Measurements from ENCODE around the gene SOD1.
"Not testable (repeated sequence)": the region's sequence is repeated elsewhere in the genome, so short reads cannot be mapped to it uniquely, and the experiment has no call there.

The SOD1 gene

GRCh38 chr21:31629972-31630711 is 29.4 kb upstream of the SOD1 start:
- H3K9me3 ChIP-seq (ENCODE audit: control insufficient read depth, low read length): no peaks in the 10 kb centered on the region

DNA sequence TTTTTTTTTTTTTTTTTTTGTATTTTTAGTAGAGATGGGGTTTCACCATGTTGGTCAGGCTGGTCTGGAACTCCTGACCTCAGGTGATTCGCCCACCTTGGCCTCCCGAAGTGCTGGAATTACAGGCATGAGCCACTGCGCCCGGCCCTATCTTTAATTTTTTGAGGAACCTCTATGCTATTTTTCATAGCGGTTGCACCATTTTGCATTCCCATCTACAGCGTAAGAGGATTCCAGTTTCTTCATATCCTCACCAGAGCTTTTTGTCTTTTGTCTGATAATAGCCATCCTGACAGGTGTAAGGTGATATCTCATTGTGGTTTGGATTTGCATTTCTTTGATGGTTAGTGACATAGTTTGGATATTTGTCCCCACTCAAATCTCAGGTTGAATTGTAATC is 27.6 kb upstream of the SOD1 start:
- H3K27ac ChIP-seq (ENCODE audit: low read depth, low read length, severe bottlenecking); H3K9me3 ChIP-seq (ENCODE audit: control insufficient read depth, low read length); H3K4me1 ChIP-seq (ENCODE audit: control insufficient read depth, insufficient read depth, low read length, poor library complexity, severe bottlenecking); H3K36me3 ChIP-seq (ENCODE audit: control insufficient read depth, insufficient read depth, low read length); H3K4me3 ChIP-seq (ENCODE audit: extremely low read depth, insufficient read depth, low read length, poor library complexity, severe bottlenecking): not testable (repeated sequence)
- 92 to 95% methylated on average over 5 to 6 of the region's 6 CpGs for WGBS, 2 experiments (ENCODE audit: insufficient coverage in 2 of 2)

More at GRCh38 chr21:31629972-31630711, 29.4 kb upstream of the SOD1 start:
- Histone ChIP-seq H3K27ac (ENCODE audit: low read depth, low read length, severe bottlenecking) (no peak overlapping the region), H3K36me3 (ENCODE audit: control insufficient read depth, insufficient read depth, low read length) (no peaks in the 10 kb centered on the region), H3K4me3 (ENCODE audit: extremely low read depth, insufficient read depth, low read length, poor library complexity, severe bottlenecking) (no peak overlapping the region), H3K4me1 (ENCODE audit: control insufficient read depth, insufficient read depth, low read length, poor library complexity, severe bottlenecking) (no peaks in the 10 kb centered on the region)
- 91 to 92% methylated on average over 7 to 8 of the region's 8 CpGs for WGBS, 2 experiments (ENCODE audit: insufficient coverage in 2 of 2)

GRCh38 chr21:31634993-31635392 is 24.5 kb upstream of the SOD1 start:
- no peaks in the 10 kb centered on the region for H3K36me3 ChIP-seq (ENCODE audit: control insufficient read depth, insufficient read depth, low read length)
- WGBS, 2 experiments (ENCODE audit: insufficient coverage in 2 of 2): 80 to 90% methylated on average over 2 of the region's 3 CpGs
- no peak overlapping the region for H3K27ac ChIP-seq (ENCODE audit: low read depth, low read length, severe bottlenecking)
- H3K4me1 ChIP-seq (ENCODE audit: control insufficient read depth, insufficient read depth, low read length, poor library complexity, severe bottlenecking): no peaks in the 10 kb centered on the region
- H3K4me3 ChIP-seq (ENCODE audit: extremely low read depth, insufficient read depth, low read length, poor library complexity, severe bottlenecking): no peak overlapping the region
- no peaks in the 10 kb centered on the region for H3K9me3 ChIP-seq (ENCODE audit: control insufficient read depth, low read length)

DNA sequence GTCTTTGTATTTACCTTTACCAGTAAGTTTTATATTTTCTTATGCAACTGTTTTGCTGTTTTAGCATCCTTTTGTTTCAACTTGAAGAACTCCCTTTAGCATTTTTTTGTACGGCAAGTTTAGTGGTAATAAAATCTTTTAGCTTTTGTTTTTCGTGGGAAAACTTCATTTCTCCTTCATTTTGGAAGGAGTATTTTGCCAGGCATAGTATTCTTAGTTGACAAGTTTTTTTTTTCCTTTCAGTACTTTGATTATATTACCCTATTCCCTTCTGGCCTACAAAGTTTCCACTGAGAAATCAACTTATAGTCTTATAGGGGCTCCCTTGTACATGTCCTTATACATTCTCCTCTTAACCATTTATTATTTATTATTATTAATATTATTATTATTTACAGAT is 22.6 kb upstream of the SOD1 start:
- Histone ChIP-seq H3K27ac (ENCODE audit: low read depth, low read length, severe bottlenecking) (no peak overlapping the region), H3K36me3 (ENCODE audit: control insufficient read depth, insufficient read depth, low read length) (no peaks in the 10 kb centered on the region), H3K4me1 (ENCODE audit: control insufficient read depth, insufficient read depth, low read length, poor library complexity, severe bottlenecking) (no peaks in the 10 kb centered on the region), H3K9me3 (ENCODE audit: control insufficient read depth, low read length) (no peaks in the 10 kb centered on the region), H3K4me3 (ENCODE audit: extremely low read depth, insufficient read depth, low read length, poor library complexity, severe bottlenecking) (no peak overlapping the region)
- whole genome bisulfite sequencing, 2 experiments (ENCODE audit: insufficient coverage in 2 of 2): no CpG with 5 or more reads among the region's 2 CpGs

DNA sequence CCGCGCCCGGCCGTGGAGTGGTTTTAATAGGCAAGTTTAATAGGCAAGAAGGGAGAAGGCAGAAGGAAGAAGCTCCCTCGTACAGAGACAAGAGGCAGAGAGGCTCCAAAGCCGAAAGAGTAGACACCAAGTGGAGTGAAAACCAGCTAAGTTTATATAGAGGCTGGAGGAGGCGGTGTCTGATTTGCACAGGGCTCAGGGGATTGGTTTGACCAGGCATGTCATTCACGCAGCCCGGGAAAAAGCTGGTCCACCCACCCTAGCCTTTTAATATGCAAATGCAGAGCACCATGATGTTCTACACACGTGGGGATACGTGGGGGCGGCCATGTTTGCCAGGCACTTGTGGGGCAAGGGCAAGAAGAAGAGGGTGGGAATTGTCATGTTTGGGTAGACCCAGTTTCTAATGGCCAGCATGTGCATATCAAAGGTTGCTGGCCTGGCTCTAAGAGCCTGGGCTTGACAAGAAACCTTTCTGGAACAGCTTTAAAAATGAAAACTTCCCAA is 18.0 kb upstream of the SOD1 start:
- Histone ChIP-seq H3K9me3 (ENCODE audit: control insufficient read depth, low read length) (no peaks in the 10 kb centered on the region), H3K27ac (ENCODE audit: low read depth, low read length, severe bottlenecking) (no peak overlapping the region), H3K36me3 (ENCODE audit: control insufficient read depth, insufficient read depth, low read length) (no peaks in the 10 kb centered on the region), H3K4me1 (ENCODE audit: control insufficient read depth, insufficient read depth, low read length, poor library complexity, severe bottlenecking) (no peaks in the 10 kb centered on the region), H3K4me3 (ENCODE audit: extremely low read depth, insufficient read depth, low read length, poor library complexity, severe bottlenecking) (no peak overlapping the region)
- 78 to 90% methylated on average over 10 to 11 of the region's 12 CpGs for WGBS, 2 experiments (ENCODE audit: insufficient coverage in 2 of 2)

DNA sequence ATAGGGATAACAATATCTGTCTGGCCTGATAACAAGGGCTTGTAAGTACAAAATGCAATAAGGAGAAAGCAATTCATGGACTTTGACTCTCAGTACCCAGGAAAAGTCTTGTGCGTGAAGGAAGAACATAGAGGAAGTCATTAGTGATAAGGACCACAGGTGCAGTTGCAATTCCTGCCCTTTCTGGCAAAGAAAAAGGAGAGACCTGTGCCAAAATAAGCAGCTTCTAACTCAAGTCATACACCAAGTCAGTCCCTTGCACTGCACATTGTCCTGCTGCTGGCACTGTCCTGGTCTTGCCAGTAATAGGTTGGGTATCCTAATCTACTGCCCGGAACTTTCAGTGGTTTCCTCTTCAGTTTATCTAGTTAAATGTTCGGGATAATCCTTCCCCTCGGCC is 14.8 kb upstream of the SOD1 start:
- Histone ChIP-seq H3K4me3 (ENCODE audit: extremely low read depth, insufficient read depth, low read length, poor library complexity, severe bottlenecking) (no peak overlapping the region), H3K36me3 (ENCODE audit: control insufficient read depth, insufficient read depth, low read length) (no peaks in the 10 kb centered on the region), H3K4me1 (ENCODE audit: control insufficient read depth, insufficient read depth, low read length, poor library complexity, severe bottlenecking) (no peaks in the 10 kb centered on the region), H3K27ac (ENCODE audit: low read depth, low read length, severe bottlenecking) (no peak overlapping the region), H3K9me3 (ENCODE audit: control insufficient read depth, low read length) (no peaks in the 10 kb centered on the region)
- WGBS, 2 experiments (ENCODE audit: insufficient coverage in 2 of 2): 89 to 98% methylated on average over 4 of the region's 4 CpGs

GRCh38 chr21:31647650-31648049 is 11.8 kb upstream of the SOD1 start:
- H3K27ac ChIP-seq (ENCODE audit: low read depth, low read length, severe bottlenecking): no peak overlapping the region
- no peaks in the 10 kb centered on the region for H3K4me1 ChIP-seq (ENCODE audit: control insufficient read depth, insufficient read depth, low read length, poor library complexity, severe bottlenecking)
- no peaks in the 10 kb centered on the region for H3K9me3 ChIP-seq (ENCODE audit: control insufficient read depth, low read length)
- WGBS, 2 experiments (ENCODE audit: insufficient coverage in 2 of 2): 71 to 90% methylated on average over 1 to 2 of the region's 3 CpGs
- H3K4me3 ChIP-seq (ENCODE audit: extremely low read depth, insufficient read depth, low read length, poor library complexity, severe bottlenecking): no peak overlapping the region
- H3K36me3 ChIP-seq (ENCODE audit: control insufficient read depth, insufficient read depth, low read length): no peaks in the 10 kb centered on the region

- Histone ChIP-seq H3K9me3 (ENCODE audit: control insufficient read depth, low read length) (no peaks in the 10 kb centered on the region), H3K4me3 (ENCODE audit: extremely low read depth, insufficient read depth, low read length, poor library complexity, severe bottlenecking) (no peak overlapping the region), H3K27ac (ENCODE audit: low read depth, low read length, severe bottlenecking) (no peak overlapping the region), H3K36me3 (ENCODE audit: control insufficient read depth, insufficient read depth, low read length) (no peaks in the 10 kb centered on the region), H3K4me1 (ENCODE audit: control insufficient read depth, insufficient read depth, low read length, poor library complexity, severe bottlenecking) (no peaks in the 10 kb centered on the region)
- WGBS, 2 experiments (ENCODE audit: insufficient coverage in 2 of 2): 100% methylated on average over 1 of the region's 3 CpGs; no CpG with 5 or more reads in 1 of the 2 experiments
These were observed 8.6 kb upstream of the SOD1 start for GRCh38 chr21:31650930-31651329.

DNA sequence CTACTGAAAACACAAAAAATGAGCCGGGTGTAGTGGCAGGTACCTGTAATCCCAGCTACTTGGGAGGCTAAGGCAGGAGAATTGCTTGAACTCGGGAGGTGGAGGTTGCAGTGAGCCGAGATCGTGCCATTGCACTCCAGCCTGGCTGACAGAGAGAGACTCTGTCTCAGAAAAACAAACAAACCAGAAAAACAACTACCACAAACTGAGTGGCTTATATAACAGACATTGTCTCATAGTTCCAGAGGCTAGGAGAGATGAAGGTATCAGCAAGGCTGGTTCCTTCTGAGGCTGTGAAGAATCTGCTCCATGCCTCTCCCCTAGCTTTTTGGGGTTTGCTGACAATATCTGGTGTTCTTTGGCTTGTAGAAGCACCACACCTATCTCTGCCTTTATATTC is 8.0 kb upstream of the SOD1 start:
- H3K4me1 ChIP-seq (ENCODE audit: control insufficient read depth, insufficient read depth, low read length, poor library complexity, severe bottlenecking); H3K36me3 ChIP-seq (ENCODE audit: control insufficient read depth, insufficient read depth, low read length); H3K9me3 ChIP-seq (ENCODE audit: control insufficient read depth, low read length); H3K27ac ChIP-seq (ENCODE audit: low read depth, low read length, severe bottlenecking); H3K4me3 ChIP-seq (ENCODE audit: extremely low read depth, insufficient read depth, low read length, poor library complexity, severe bottlenecking): not testable (repeated sequence)
- WGBS, 2 experiments (ENCODE audit: insufficient coverage in 2 of 2): 83 to 86% methylated on average over 1 of the region's 4 CpGs

DNA sequence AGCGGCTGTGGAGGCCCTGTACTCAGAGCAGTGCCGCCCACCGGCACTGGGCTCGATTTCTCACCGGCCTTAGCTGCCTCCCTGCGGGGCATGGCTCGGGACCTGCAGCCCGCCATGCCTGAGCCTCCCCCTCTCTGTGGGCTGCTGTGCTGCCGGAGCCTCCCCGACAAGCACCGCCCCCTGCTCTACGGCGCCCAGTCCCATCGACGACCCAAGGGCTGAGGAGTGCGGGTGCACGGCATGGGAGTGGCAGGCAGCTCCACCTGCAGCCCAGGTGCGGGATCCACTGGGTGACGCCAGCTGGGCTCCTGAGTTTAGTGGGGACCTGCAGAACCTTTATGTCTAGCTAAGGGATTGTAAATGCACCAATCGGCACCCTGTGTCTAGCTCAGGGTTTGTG is 5.2 kb upstream of the SOD1 start:
- 94 to 100% methylated on average over 16 to 17 of the region's 20 CpGs for WGBS, 2 experiments (ENCODE audit: insufficient coverage in 2 of 2)
- H3K9me3 ChIP-seq (ENCODE audit: control insufficient read depth, low read length): no peaks in the 10 kb centered on the region
- H3K4me3 ChIP-seq (ENCODE audit: extremely low read depth, insufficient read depth, low read length, poor library complexity, severe bottlenecking): no peak overlapping the region
- no peaks in the 10 kb centered on the region for H3K4me1 ChIP-seq (ENCODE audit: control insufficient read depth, insufficient read depth, low read length, poor library complexity, severe bottlenecking)
- H3K36me3 ChIP-seq (ENCODE audit: control insufficient read depth, insufficient read depth, low read length): no peaks in the 10 kb centered on the region
- no peak overlapping the region for H3K27ac ChIP-seq (ENCODE audit: low read depth, low read length, severe bottlenecking)

DNA sequence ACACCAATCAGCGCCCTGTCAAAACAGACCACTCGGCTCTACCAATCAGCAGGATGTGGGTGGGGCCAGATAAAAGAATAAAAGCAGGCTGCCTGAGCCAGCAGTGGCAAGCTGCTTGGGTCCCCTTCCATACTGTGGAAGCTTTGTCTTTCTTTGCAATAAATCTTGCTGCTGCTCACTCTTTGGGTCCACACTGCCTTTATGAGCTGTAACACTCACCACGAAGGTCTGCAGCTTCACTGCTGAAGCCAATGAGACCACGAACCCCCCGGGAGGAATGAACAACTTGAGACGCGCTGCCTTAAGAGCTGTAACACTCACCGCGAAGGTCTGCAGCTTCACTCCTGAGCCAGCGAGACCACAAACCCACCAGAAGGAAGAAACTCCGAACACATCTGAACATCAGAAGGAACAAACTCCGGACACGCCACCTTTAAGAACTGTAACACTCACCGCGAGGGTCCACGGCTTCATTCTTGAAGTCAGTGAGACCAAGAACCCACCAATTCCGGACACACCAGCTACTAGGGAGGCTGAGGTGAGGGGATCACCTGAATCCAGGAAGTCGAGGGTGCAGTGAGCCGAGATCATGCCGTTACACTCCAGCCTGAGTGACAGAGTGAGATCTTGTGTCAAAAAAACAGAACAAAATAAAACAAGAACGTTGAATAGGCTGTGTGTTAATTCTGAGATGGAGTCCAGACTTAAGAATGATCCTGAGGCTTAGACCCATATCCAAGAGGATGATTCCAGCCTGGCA is 4.5 kb upstream of the SOD1 start:
- not testable (repeated sequence) for H3K4me1 ChIP-seq (ENCODE audit: control insufficient read depth, insufficient read depth, low read length, poor library complexity, severe bottlenecking); H3K27ac ChIP-seq (ENCODE audit: low read depth, low read length, severe bottlenecking); H3K9me3 ChIP-seq (ENCODE audit: control insufficient read depth, low read length); H3K36me3 ChIP-seq (ENCODE audit: control insufficient read depth, insufficient read depth, low read length); H3K4me3 ChIP-seq (ENCODE audit: extremely low read depth, insufficient read depth, low read length, poor library complexity, severe bottlenecking)
- WGBS, 2 experiments (ENCODE audit: insufficient coverage in 2 of 2): 91 to 92% methylated on average over 8 of the region's 21 CpGs

Measured in mesodermal cell (in vitro differentiated cells).